GM18907 (cell line): ENCODE measurements around the gene TMA7.

Experiments
- ATAC-seq: cut with Tn5 transposase; IDR thresholded peaks from one replicate; pipeline ENCODE4 v1.9.1; 2021; ENCODE audit warnings: mild to moderate bottlenecking, moderate library complexity; ENCODE audit not compliant: unreplicated experiment

TMA7 gene

DNA sequence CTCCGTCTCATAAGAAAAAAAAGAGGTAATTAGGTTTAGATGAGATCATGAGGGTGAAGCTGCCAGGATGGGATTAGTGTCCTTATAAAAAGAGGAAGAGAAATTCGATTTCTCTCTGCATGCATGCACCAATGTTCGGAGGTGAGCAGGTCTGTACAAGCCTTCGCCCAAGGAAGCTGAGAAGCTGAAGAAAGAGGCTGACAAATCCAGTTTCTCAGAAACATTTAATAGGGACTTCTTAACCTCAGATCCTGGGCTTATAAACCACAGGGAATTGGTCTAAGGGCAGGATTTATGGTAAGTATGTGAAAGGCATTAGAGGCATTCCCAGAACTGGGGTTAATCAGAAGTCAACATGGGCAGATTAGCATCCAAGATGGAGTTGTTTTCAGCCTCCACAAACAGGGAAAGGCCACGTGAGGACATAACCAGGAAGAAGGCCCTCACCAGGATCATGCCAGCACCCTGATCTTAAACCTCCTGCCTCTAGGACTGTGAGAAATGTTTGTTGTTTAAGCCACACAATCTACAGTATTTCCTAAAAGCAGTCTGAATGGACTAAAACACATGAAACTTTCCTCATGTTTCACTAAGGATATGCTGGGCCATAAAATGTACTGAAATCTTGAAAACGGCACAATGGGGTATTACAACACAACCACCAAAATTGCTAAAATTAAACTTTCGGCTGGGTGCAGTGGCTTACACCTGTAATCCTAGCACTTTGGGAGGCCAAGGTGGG lies 52.6 kb downstream of the TMA7 start:
- ATAC-seq, result no peak

DNA sequence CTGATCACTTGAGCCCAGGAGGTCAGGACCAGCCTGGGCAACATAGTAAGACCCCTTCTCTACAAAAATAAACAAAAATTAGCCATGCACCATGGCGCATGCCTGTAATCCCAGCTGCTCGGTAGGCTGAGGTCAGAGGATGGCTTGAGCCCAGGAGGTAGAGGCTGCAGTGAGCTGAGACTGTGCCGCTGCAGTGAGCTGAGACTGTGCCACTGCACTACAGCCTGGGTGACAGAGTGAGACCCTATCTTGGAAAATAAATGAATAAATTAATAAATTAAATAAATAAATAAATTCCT lies 53.1 kb downstream of the TMA7 start:
- no peak for ATAC-seq
